ENCODE data around the gene AAMP.

- TF ChIP-seq CTCF (IDR thresholded peaks at IDR 0.05; ENCODE audit: borderline replicate concordance, extremely low read depth, low read length, poor library complexity, severe bottlenecking) (no peak), EZH2 (IDR thresholded peaks at IDR 0.05; ENCODE audit: borderline replicate concordance, low read depth, low read length, severe bottlenecking) (no peak)
These were observed 4.6 kb upstream of the AAMP start for GRCh38 chr2:218274586-218274985.

Data from DND-41 (cell line).